Ishikawa (cell line): ENCODE data around the gene PNMA6E.

ENCODE experiments used
- CEBPB ChIP-seq: IDR thresholded peaks from 2 replicates; pipeline ENCODE4 v1.6.1; 2012
- CREB1 ChIP-seq: IDR thresholded peaks from 2 replicates; pipeline ENCODE4 v1.6.1; 2012; ENCODE audit warnings: low read depth
- EGR1 ChIP-seq: IDR thresholded peaks from 2 replicates; pipeline ENCODE4 v1.6.1; 2012
- EP300 ChIP-seq: IDR thresholded peaks from 2 replicates; pipeline ENCODE4 v1.6.1; 2012; ENCODE audit warnings: borderline replicate concordance
- FOXM1 ChIP-seq: IDR thresholded peaks from 2 replicates; pipeline ENCODE4 v1.6.1; 2012; ENCODE audit warnings: low read depth, borderline replicate concordance
- NFIC ChIP-seq: IDR thresholded peaks from 2 replicates; pipeline ENCODE4 v1.6.1; 2012
- RAD21 ChIP-seq: IDR thresholded peaks from 2 replicates; pipeline ENCODE4 v1.6.1; 2012; ENCODE audit warnings: low read depth
- REST ChIP-seq: IDR thresholded peaks from 2 replicates; pipeline ENCODE4 v1.6.1; 2012; ENCODE audit warnings: low read depth, mild to moderate bottlenecking
- TAF1 ChIP-seq: IDR thresholded peaks from 2 replicates; pipeline ENCODE4 v1.6.1; 2012; ENCODE audit warnings: low read depth, mild to moderate bottlenecking
- TCF12 ChIP-seq: IDR thresholded peaks from 2 replicates; pipeline ENCODE4 v1.6.1; 2012; ENCODE audit warnings: low read depth
- TEAD4 ChIP-seq: IDR thresholded peaks from 2 replicates; pipeline ENCODE4 v1.6.1; 2012
- YY1 ChIP-seq: IDR thresholded peaks from 2 replicates; pipeline ENCODE4 v1.6.1; 2012; ENCODE audit warnings: low read depth
- ZBTB7A ChIP-seq: IDR thresholded peaks from 2 replicates; pipeline ENCODE4 v1.6.1; 2012; ENCODE audit warnings: low read depth
- TF ChIP-seq, protein P1 (sequence below): IDR thresholded peaks from 2 replicates; pipeline ENCODE4 v1.6.1; 2012
- TF ChIP-seq, protein P2 (sequence below): IDR thresholded peaks from 2 replicates; pipeline ENCODE4 v1.6.1; 2012

PNMA6E gene

DNA sequence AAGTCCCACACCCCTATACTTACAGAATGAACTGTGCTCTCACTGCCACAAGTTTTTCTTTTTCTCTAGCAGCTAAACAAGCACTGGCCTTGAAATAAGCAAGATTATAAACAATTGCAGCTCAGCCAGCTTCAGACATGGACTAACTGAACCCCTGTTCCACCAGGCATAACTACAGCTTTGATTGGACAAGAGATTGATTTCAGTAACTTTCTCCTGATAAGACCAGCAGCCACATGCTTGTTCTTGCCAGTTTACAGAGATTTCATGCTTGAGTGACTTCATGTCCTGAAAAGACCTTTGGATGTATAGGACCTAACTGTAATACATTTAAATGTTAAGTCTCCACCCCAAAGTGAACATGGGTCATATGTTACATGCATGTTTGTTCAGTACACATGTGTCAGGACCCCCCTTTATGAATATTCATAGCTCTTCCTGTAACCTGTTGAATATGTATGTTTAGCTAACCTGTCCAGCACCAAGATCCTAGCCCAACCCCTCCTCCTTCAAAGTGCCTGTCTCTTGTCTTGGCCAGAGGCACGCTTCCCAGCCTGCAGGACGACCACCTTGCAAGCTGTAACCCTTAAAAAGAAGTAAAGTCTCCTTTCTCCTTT is 39.3 kb downstream of the PNMA6E start:
- TF ChIP-seq TAF1, result no peak
- TF ChIP-seq EGR1, result no peak

DNA sequence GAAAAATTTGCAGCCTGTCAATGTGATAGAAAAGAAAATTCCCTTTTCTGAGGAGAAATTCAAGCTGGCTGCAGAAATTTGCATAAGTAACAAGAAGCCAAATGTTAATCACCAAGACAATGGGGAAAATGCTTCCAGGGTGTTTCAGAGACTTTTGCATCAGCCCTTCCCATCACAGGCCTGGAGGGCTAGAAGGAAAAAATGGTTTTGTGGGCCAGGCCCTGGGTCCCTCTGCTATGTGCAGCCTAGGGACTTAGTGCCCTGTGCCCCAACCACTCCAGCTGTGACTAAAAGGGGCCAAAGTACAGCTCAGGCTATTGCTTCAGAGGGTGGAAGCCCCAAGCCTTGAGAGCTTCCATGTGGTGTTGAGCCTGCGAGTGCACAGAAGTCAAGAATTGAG is 43.3 kb downstream of the PNMA6E start:
- TF ChIP-seq, protein P1, sequence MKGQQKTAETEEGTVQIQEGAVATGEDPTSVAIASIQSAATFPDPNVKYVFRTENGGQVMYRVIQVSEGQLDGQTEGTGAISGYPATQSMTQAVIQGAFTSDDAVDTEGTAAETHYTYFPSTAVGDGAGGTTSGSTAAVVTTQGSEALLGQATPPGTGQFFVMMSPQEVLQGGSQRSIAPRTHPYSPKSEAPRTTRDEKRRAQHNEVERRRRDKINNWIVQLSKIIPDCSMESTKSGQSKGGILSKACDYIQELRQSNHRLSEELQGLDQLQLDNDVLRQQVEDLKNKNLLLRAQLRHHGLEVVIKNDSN, result no peak
- TF ChIP-seq TAF1, result no peak
- TF ChIP-seq, protein P2, sequence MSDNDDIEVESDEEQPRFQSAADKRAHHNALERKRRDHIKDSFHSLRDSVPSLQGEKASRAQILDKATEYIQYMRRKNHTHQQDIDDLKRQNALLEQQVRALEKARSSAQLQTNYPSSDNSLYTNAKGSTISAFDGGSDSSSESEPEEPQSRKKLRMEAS, result no peak
- no peak for TF ChIP-seq REST
- TF ChIP-seq TCF12, result no peak
- no peak for TF ChIP-seq YY1
- TF ChIP-seq NFIC, result no peak
- TF ChIP-seq EGR1, result no peak

GRCh38 chrX:153353416-153353815 is 47.7 kb downstream of the PNMA6E start:
- TF ChIP-seq TAF1, result no peak
- TF ChIP-seq ZBTB7A, result no peak
- TF ChIP-seq RAD21, result no peak
- no peak for TF ChIP-seq EP300
- TF ChIP-seq TCF12, result no peak
- no peak for TF ChIP-seq NFIC
- no peak for TF ChIP-seq TEAD4
- TF ChIP-seq EGR1, result no peak
- TF ChIP-seq CREB1, result no peak
- TF ChIP-seq, protein P2, result no peak
- TF ChIP-seq CEBPB, result no peak
- TF ChIP-seq YY1, result no peak
- no peak for TF ChIP-seq FOXM1
- no peak for TF ChIP-seq REST
- TF ChIP-seq, protein P1, result no peak

DNA sequence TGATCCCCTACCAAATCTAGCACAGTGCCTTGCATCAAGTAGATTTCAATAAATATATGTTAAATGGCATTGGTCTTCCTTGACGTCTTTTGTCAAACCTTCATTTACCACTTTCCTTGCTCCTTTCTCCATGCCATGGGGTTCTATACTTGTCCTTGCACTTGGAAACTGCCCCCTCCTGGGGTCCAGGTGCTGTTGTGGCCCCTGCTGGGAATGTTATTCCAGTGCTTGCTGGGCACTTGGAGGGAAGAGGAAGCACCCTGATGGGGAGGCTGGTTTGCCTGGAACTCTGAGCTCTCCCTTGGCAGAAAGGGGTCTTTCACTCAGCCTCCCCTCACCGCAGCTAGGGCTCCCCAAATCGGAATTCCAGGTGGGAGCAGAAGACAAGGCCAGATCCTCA is 48.3 kb downstream of the PNMA6E start:
- TF ChIP-seq CREB1, result no peak
- no peak for TF ChIP-seq FOXM1
- no peak for TF ChIP-seq RAD21
- TF ChIP-seq YY1, result no peak
- TF ChIP-seq TEAD4, result no peak
- no peak for TF ChIP-seq REST
- TF ChIP-seq EP300, result no peak

DNA sequence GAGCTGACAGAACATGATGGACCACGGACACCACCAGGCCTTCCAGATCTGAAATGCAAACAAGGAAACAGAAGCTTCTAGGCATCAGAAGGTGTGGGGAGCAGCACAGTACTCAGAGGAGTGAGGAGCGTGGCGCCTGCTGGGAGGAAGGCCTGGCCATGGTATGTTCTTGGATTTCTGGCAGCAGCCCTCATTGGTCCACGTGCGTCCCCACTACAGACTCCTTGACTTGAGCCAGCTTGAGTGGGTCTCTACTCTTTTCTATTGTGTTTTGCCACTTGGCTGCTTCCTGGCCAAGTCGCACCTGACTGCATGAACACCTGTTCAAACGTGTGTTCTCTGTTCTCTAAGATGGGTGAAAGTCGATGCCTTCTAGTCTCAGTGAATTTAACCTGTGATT is 49.2 kb downstream of the PNMA6E start:
- no peak for TF ChIP-seq REST
- no peak for TF ChIP-seq TAF1
- no peak for TF ChIP-seq RAD21
- no peak for TF ChIP-seq TEAD4
- TF ChIP-seq CEBPB, result no peak
- TF ChIP-seq FOXM1, result no peak
- TF ChIP-seq CREB1, result no peak
